Activated T-cell treated with anti-CD3 and anti-CD28 coated beads, Interleukin-2, amount 50 U/mL, for 72 hours (primary cell): Measurements from ENCODE around the gene KRT72. TPM values are rescaled to one million over a fixed set of nuclear protein-coding genes. Genes with fewer than 3 reads are reported as not detected.

Source experiments
- ATAC-seq, 2 donors: fragments of 150-1000 bp; cut with Tn5 transposase; replicated peaks in 1 of 2; 2 replicates each; pipeline ENCODE4 v1.10.0; 2021; ENCODE audit warnings: moderate library complexity in 2 of 2, mild to moderate bottlenecking in 1 of 2
- DNase-seq, 2 donors: peaks; one replicate each; pipeline ENCODE4 v3.0.0; 2021 to 2022; ENCODE audit warnings: mixed read lengths in 1 of 2
- H3K27ac Mint-ChIP-seq: one replicate; pipeline ENCODE4 v1.8.0; 2022; ENCODE audit warnings: mild to moderate bottlenecking, moderate library complexity, mixed read lengths
- H3K27me3 Mint-ChIP-seq: one replicate; pipeline ENCODE4 v1.8.0; 2022; ENCODE audit warnings: low read depth, mixed read lengths
- H3K36me3 Mint-ChIP-seq, 2 donors: one replicate each; pipeline ENCODE4 v1.8.0; 2022; ENCODE audit warnings: mixed read lengths in 2 of 2, mild to moderate bottlenecking in 1 of 2; ENCODE audit not compliant: insufficient read depth in 2 of 2
- H3K4me1 Mint-ChIP-seq: one replicate; pipeline ENCODE4 v1.8.0; 2022; ENCODE audit warnings: low read depth, mixed read lengths
- H3K4me3 Mint-ChIP-seq, 2 donors: one replicate each; pipeline ENCODE4 v1.8.0; 2022; ENCODE audit warnings: mild to moderate bottlenecking in 2 of 2, mixed read lengths in 2 of 2, moderate library complexity in 2 of 2
- H3K9me3 Mint-ChIP-seq, 2 donors: one replicate each; pipeline ENCODE4 v1.8.0; 2022; ENCODE audit warnings: mixed read lengths in 2 of 2
- total RNA-seq, 2 donors: library from RNA; stranded (reverse); gene quantifications; one replicate each; pipeline ENCODE4 v1.2.3, GENCODE V29; 2022

KRT72 gene
- total RNA-seq, 2 donors from 2014 or later = 0.31 to 2.3 TPM

DNA sequence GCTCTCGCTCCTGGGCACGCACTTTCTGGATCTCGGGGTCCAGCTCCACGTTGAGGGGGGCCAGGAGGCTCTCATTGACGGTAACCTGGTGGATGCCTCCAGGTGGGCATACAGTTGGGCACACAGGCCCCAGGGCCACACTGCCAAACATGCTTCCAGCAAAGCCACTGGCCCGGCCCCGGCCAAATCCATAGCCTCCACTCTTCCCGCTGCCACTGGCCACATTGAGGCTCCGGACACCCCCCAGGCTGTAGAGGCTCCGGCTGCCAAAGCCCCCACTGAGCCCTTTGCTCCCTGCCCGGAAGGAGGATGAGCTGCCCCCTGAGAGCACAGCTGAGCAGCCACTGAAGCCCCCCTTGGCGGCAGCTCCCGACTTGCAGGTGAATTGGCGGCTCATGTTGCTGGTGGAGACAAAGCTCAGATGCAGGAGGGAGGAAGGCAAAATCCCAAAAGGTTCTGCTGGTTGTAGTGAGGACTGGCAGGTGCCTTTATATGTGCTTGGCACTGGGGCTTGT lies 48.5 kb downstream of the KRT72 start, which contains the start of gene KRT71:
TSS of gene KRT71 (minus strand) at position 465 of the 515 bp plus-strand sequence. CDS start at position 397, 68 bp downstream.
- H3K9me3 Mint-ChIP-seq = no peaks in the 10 kb centered on the region
- H3K4me3 Mint-ChIP-seq = no peak within 1 kb of the TSS
- ATAC-seq (no peak), DNase-seq (no peak)
- no peak within 1 kb of the TSS for H3K27ac Mint-ChIP-seq
- H3K4me1 Mint-ChIP-seq = no peaks in the 10 kb centered on the region
- peaks cover 16% of the 10 kb centered on the region for H3K27me3 Mint-ChIP-seq
- H3K36me3 Mint-ChIP-seq = no peaks in the 10 kb centered on the region

DNA sequence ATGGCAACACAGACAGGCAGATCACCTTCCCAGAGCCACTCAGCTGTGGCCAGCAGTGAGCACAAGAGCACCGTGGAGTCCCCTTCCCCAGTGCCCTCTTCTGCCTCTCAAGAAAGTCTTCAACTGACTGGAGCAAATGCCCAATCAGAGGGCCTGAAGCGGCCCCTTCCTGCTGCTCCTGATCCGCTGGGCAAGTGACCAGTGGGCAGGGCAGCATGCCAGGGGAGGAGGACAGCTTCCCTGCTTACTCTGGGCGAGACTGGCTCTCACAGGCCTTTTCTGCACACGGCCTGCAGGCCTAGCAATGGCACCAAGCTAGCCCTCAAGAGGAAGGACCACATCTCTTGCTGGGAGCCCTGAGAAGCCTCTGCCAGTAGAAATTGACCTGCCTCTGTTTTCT lies 49.2 kb downstream of the KRT72 start:
- no peaks in the 10 kb centered on the region for H3K9me3 Mint-ChIP-seq
- DNase-seq (no peak), ATAC-seq (no peak)
- no peaks in the 10 kb centered on the region for H3K4me1 Mint-ChIP-seq
- H3K27me3 Mint-ChIP-seq = peaks cover 16% of the 10 kb centered on the region
- no peak overlapping the region for H3K4me3 Mint-ChIP-seq
- no peak overlapping the region for H3K27ac Mint-ChIP-seq
- H3K36me3 Mint-ChIP-seq = no peaks in the 10 kb centered on the region

DNA sequence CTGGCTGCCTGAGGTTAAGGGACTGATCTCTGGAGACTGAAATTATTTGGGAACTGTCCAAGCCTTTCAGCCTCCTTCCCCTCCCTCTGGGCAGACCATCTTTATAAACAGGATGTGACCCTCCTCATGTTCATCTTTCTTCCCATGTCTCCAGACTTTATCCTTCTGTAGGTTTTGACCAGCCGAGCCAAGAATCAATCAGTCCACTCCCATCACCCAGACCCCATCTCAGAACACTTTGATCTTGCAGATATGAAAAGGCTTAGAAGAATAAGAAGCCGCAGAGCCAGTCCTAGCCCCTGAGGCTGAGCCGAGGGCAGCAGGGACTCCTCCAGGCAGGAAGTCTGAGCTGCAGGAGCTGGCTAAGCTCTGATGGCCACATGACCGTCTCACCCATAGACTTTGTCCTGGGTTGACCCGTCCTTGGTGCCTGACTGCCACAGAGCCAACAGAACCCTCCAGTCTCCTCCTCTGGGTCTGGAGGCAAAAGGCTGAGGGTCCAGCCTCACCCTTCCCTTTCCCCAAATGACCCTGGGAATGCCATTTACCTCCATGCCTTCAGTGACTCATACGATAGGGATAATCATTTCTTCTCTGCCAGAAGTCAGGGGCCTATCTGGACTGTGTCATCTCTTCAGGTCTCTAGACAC lies 49.9 kb downstream of the KRT72 start:
- H3K27me3 Mint-ChIP-seq = peaks cover 16% of the 10 kb centered on the region
- no peaks in the 10 kb centered on the region for H3K9me3 Mint-ChIP-seq
- DNase-seq = no peak
- H3K4me3 Mint-ChIP-seq = no peak overlapping the region
- H3K27ac Mint-ChIP-seq = no peak overlapping the region
- H3K36me3 Mint-ChIP-seq = no peaks in the 10 kb centered on the region
- ATAC-seq = no peak
- H3K4me1 Mint-ChIP-seq = no peaks in the 10 kb centered on the region

DNA sequence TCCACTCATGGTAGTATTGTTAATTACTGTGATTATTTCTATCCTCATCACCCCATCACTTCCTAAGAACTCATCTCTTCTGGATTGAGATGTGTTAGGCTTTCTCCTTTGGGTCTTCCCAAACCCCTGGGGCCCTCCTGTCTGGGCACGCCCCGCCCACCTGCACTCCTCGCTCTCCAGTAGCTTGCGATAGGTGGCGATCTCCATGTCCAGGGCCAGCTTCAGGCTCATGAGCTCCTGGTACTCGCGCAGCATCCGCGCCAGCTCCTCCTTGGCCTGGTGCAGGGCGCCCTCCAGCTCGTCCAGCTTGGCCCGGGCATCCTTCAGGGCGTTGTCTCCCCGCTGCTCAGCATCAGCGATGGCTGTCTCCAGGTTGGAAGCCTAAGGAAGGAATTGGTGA lies 55.1 kb downstream of the KRT72 start:
- DNase-seq (no peak), ATAC-seq (no peak)
- H3K9me3 Mint-ChIP-seq = no peaks in the 10 kb centered on the region
- peaks cover 7% of the 10 kb centered on the region for H3K4me1 Mint-ChIP-seq
- H3K27me3 Mint-ChIP-seq = peaks cover 6% of the 10 kb centered on the region
- H3K36me3 Mint-ChIP-seq = no peaks in the 10 kb centered on the region
- H3K27ac Mint-ChIP-seq = no peak overlapping the region
- H3K4me3 Mint-ChIP-seq = no peak overlapping the region

DNA sequence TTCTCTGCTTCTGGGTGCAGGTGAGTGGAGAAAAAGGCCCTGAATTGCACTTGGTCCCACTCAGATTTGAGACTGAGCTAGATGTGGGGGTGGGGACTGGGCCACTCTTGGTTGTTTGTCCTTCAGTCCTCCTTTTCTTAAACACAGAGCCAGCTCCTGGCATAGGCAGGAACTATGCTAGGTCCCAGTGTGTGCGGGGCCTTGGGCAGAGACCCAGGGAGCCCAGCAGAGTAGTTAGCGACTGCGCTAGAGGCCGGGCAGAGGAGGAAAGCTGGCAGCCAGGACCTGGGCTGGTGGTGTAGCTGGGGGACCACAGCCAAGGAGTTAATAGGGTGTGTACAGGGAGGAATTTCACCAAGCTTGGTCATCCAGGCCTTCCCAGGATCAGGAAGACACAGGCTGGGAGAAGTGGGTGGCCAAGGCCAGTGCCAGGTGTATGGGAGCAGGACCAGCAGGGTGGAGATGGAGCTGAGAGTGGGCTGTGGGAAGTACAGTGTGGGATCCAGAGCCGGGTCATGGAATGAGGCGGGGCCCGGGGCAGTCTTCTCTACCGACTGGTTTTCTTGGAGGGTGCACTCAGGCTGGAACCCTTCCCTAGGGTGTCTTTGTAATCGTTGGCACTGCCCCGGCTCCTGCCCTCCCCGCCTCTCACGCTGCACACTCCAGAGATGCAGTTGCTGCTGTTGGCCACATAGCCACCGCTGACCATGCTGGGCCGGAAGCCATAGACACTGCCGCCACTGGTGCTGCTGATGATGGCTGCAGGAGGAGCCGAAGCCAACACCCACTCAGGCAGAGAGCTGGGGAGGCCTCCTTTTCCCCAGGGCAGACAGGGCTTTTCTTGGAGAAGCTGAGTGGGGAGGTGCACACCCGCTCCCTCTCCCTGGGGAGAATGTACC lies 57.0 kb downstream of the KRT72 start:
- no peaks in the 10 kb centered on the region for H3K27me3 Mint-ChIP-seq
- DNase-seq = no peak
- no peak for ATAC-seq
- no peaks in the 10 kb centered on the region for H3K36me3 Mint-ChIP-seq
- peaks cover 7% of the 10 kb centered on the region for H3K4me1 Mint-ChIP-seq
- H3K4me3 Mint-ChIP-seq = no peak overlapping the region
- no peaks in the 10 kb centered on the region for H3K9me3 Mint-ChIP-seq
- no peak overlapping the region for H3K27ac Mint-ChIP-seq

DNA sequence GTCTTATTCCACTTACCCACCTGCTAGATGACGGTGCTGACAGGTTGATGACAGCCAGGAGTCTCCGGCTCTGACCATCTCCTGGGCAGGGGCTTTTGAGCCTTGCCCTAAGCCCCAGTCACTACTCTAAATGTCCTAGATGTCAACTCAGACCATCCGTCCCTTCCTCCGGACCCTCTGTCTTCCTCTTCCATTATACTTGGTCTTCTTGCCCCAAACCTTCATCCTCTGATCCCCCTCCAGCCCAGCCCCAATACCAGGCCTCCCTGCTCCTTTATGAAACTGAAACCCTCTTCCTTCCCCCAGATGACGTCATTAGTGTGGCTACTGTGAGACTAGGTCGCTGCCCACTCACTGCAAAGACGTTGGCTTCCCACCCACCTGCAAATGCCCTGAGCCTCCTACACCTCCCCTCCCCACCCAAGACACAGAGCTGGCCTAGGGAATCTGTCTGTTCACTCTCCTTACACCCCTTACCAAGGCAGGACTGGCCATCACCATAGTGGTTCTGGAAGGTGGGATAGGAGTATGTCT lies 58.4 kb downstream of the KRT72 start:
- peaks cover 7% of the 10 kb centered on the region for H3K4me1 Mint-ChIP-seq
- no peak overlapping the region for H3K27ac Mint-ChIP-seq
- no peaks in the 10 kb centered on the region for H3K36me3 Mint-ChIP-seq
- H3K9me3 Mint-ChIP-seq = no peaks in the 10 kb centered on the region
- H3K4me3 Mint-ChIP-seq = no peak overlapping the region
- no peak for DNase-seq
- no peaks in the 10 kb centered on the region for H3K27me3 Mint-ChIP-seq
- no peak for ATAC-seq

DNA sequence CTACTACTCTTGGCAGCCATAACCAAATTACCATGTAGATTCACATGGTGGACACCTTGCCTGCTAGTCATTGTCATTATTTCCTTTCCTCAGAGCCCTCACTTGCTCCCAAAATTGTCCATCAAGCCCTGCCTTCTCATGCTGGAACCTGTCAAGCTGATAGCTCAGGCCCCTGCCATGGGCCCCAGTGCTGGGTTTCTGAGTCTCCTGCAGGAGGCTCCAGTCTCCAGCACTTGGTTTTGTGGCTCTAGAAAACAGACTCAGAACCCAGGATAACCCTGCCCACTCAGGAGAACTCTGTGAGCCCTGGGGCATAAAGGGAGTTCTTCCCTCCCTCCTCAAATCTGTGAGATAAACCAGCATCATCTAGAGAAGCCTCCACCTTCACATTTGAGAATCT lies 59.1 kb downstream of the KRT72 start:
- no peak for ATAC-seq
- H3K36me3 Mint-ChIP-seq = no peaks in the 10 kb centered on the region

DNA sequence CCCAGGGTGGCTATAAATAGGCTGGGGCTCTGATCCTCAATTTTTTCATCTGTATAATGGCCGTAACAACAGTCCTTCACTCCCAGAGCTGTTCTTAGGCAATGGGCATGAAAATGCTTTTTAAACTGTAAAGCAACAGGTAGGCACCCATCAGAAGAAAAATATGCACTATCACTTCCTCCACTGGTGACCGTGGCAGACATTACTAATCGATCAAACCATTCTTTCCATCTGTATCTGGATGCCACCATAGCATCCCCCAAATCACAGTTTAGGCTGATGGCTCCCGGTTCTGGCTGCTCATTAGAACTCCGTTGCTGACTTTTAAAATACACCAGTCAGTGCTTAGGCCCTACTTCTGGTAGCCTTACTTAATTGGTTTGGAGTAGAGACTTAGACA lies 59.6 kb downstream of the KRT72 start:
- Mint-ChIP-seq H3K36me3 (no peaks in the 10 kb centered on the region), H3K27me3 (no peaks in the 10 kb centered on the region), H3K27ac (no peak overlapping the region), H3K4me1 (peaks cover 7% of the 10 kb centered on the region), H3K9me3 (no peaks in the 10 kb centered on the region), H3K4me3 (no peak overlapping the region)
- DNase-seq (no peak), ATAC-seq (no peak)

More for the DNA sequence above, 59.1 kb downstream of the KRT72 start:
- no peak overlapping the region for H3K27ac Mint-ChIP-seq
- no peak overlapping the region for H3K4me3 Mint-ChIP-seq
- H3K9me3 Mint-ChIP-seq = no peaks in the 10 kb centered on the region
- no peaks in the 10 kb centered on the region for H3K27me3 Mint-ChIP-seq
- DNase-seq = no peak
- H3K4me1 Mint-ChIP-seq = peaks cover 7% of the 10 kb centered on the region

DNA sequence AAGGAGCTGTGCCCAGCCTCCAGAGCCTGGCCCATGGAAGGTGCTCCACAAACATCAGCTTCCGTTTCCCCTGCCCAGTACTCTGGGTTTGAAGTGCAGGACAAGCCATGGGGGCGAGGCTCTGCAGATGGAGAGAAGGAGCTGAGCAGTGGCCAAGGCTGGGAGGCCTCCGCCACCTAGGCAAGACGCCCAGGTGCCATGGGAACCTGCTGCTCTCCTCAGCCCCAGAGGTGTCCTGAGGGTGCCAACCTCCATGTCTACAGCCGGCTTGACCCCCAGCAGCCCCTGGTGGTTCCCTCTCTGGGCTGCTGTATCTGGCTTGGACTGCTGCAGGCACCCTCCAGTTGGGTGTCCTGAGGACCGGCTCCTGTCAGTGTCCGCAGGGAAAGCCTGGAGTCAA lies 60.7 kb downstream of the KRT72 start:
- no peak for ATAC-seq
- Mint-ChIP-seq H3K9me3 (no peaks in the 10 kb centered on the region), H3K4me3 (no peak overlapping the region), H3K4me1 (peaks cover 7% of the 10 kb centered on the region), H3K27me3 (no peaks in the 10 kb centered on the region), H3K27ac (no peak overlapping the region), H3K36me3 (no peaks in the 10 kb centered on the region)
- DNase-seq = no peak

DNA sequence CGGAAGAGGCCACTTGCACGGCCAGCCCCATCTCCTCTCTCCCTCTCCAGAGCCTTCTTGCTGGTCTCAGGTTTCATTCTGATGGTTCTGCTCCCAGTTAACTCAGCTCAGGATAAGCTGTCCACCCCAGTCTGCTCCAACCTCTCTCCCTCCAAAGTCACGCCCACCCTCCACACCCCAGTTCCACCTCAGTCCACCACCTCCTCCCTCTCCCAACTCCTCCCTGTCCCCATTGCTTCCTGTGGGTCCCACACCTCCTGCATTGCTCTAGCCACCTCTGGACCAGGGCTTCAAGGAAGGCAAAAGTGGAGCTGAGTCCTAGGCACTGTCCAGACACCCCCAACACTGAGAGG lies 61.5 kb downstream of the KRT72 start:
- H3K9me3 Mint-ChIP-seq = no peaks in the 10 kb centered on the region
- no peaks in the 10 kb centered on the region for H3K36me3 Mint-ChIP-seq
- no peaks in the 10 kb centered on the region for H3K27me3 Mint-ChIP-seq
- H3K4me1 Mint-ChIP-seq = peaks cover 7% of the 10 kb centered on the region
- no peak overlapping the region for H3K4me3 Mint-ChIP-seq
- ATAC-seq = no peak
- no peak for DNase-seq
- H3K27ac Mint-ChIP-seq = no peak overlapping the region

DNA sequence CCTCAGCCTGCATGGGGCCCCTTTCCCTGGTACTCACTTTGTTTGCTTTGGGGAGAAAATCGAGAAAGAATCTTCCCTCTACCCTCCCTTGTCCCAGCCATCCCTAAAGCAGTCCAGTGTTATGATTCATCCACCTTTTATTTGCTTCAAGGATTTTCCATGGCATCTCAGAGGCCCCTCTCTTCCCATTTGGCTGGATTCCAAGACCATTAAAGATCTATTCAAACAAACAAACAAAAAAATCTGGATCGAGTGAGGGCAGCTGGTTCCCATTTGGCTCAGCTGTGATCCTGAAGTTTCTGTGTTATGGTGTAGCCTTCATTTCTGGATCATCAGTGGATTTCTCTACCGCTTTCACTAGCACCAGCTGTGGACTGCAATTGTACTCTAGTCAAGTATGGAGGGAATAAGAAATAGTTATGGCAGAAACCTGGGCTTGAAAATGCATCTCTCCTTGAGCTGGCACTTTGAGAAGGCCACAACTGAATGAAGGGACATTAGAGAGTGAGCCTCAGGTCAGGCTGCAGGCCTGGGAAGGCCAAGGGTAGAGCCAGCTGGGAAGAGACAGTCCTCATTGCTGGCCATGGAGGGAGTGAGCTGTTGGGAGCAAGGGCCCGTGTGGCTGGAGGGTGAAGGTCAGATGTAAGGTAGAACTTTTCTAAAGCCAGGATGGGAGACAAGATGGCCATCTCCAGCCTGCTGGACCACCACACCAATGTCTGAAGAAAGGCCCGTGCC lies 62.0 kb downstream of the KRT72 start:
- ATAC-seq = no peak
- Mint-ChIP-seq H3K4me3 (no peak overlapping the region), H3K4me1 (peaks cover 7% of the 10 kb centered on the region), H3K36me3 (no peaks in the 10 kb centered on the region), H3K27ac (no peak overlapping the region), H3K9me3 (no peaks in the 10 kb centered on the region), H3K27me3 (no peaks in the 10 kb centered on the region)
- DNase-seq = no peak

DNA sequence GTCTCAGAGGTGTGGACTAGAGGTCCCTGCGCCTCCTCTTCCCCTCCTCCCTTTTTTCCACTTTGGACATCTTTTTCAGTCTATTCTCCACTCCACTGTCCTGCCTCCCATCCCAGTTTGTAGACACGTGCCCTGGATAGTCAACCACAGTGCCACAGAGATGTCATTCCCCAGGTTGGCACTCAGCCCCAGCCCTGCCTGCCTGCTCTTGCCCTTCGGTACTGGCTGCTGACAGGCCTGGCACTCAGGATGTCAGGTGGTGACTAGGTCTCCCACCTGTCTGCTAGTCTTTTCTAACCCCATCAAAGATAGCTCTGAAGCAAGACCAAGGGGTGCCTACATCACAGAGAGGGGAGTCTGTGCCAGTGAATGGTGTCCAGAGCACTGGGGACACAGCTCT lies 64.2 kb downstream of the KRT72 start:
- Mint-ChIP-seq H3K27ac (no peak overlapping the region), H3K4me3 (no peak overlapping the region), H3K4me1 (no peaks in the 10 kb centered on the region), H3K9me3 (no peaks in the 10 kb centered on the region), H3K27me3 (no peaks in the 10 kb centered on the region), H3K36me3 (no peaks in the 10 kb centered on the region)
- no peak for ATAC-seq
- no peak for DNase-seq
